ENCODE data around the gene PECR.
"Not testable (repeated sequence)": the region's sequence is repeated elsewhere in the genome, so short reads cannot be mapped to it uniquely, and the experiment has no call there.

The PECR gene

GRCh38 chr2:216107320-216107719 lies 25.7 kb upstream of the PECR start:
- no peak for FAIRE-seq
- no peak for DNase-seq (ENCODE audit: low spot score)

DNA sequence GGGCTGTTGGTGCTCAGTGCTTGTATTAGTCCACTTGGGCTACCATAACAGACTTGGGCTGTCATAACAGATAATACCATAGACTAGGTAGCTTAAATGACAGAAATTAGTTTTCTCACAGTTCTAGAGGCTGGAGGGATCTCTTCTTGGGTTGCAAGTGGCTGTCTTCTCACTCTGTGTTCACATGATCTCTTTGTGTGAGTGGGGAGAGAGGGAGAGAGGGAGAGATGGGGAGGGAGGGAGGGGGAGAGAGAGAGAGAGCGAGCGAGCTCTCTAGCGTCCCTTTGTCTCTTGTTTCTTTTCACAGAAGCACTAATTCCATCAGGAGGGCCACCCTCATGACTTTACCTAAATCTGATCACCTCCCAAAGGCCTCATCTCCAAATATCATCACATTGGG lies 23.1 kb upstream of the PECR start:
- DNase-seq (ENCODE audit: low spot score) (no peak), FAIRE-seq (no peak)

DNA sequence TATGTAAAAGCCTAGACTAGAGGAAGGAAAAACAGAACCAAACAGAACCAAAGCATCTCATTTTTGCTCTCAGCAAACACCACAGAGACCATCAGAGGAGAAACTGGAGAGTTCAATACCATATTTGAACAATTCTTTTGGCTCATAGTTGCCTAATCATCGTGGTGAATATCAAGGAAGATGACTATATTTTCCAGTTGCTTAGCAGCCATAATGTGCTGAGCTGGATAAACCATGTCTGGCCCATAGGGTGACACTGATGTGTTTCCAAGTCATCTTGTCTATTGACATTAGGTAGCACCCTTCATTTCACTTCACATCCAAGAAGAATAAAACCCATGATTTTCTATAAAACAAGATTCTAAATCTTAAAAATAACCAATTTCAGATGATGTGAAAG lies 21.6 kb upstream of the PECR start:
- DNase-seq (ENCODE audit: low spot score) = peak; percentile 15
- no peak for FAIRE-seq

- FAIRE-seq = no peak
Measured at GRCh38 chr2:216101109-216101508, 19.5 kb upstream of the PECR start.

DNA sequence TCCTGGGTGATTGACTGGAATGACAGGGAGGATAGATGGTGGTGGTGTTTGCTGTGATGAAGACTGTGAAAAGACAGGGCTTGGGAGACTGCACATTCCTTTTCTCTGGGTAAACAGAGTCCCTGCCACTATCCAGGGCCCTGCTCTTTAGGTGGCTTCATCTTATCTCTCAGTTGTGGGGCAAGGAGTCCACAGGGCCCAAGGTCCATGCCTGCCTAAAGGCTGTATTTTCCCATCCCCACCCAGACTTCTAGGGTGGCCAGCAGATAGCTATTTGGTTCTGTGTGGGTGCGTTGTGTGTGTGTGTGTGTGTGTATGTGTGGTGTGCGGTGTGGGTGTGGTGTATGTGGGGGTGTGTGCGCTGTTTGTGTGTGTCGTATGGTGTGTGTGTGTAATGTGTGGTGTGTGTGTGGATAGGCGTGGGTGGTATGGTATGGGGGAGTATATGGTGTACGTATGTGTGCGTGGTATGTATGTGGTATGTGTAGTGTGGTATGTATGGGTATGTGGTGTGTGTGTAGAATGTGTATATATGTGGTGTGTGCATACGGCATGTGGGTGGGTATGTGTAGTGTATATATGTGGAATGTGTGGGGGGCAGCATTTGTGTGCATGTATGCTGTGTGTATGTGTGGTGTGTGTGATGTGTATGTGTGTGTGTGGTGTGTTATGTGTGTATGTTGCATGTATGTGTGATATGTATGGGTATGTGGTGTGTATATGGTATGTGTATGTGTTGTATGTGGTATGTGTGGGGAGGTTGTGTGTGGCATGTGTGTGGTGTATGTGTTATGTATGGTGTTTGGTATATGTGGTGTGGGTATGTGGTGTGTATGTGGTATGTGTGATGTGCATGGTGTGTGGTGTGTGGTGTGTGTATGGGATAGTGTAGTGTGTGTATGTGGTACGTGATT lies 17.1 kb upstream of the PECR start:
- no peak for FAIRE-seq

More at GRCh38 chr2:216101109-216101508, 19.5 kb upstream of the PECR start:
- no peak for DNase-seq (ENCODE audit: low spot score)

DNA sequence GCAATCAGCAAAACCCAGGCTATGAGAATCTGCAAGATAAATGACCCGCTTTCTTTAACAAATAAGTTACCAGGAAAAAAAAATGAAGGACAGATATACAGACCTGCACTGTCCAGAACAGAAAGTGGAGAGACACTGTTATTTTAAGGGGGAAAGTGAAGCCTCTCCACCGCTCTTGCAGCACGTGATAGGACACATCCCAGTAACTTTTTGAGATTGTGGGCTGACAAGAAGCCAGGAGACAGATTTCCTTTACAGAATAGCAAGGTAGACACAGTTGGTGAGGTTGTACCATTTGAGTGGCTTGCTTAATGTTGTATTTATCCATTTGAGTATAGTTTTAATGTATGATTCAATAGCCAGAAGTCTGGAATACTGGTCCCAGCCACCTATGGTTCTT lies 13.1 kb upstream of the PECR start:
- no peak for FAIRE-seq
- no peak for DNase-seq (ENCODE audit: low spot score)

More for the DNA sequence above, 17.1 kb upstream of the PECR start:
- DNase-seq (ENCODE audit: low spot score) = no peak

GRCh38 chr2:216092646-216093045 lies 11.0 kb upstream of the PECR start:
- no peak for DNase-seq (ENCODE audit: low spot score)
- FAIRE-seq = no peak

- DNase-seq (ENCODE audit: low spot score) (no peak), FAIRE-seq (no peak)
Measured at GRCh38 chr2:216090369-216090786, 8.8 kb upstream of the PECR start.

- FAIRE-seq (no peak), DNase-seq (ENCODE audit: low spot score) (no peak)
Measured at GRCh38 chr2:216086207-216086893, 4.7 kb upstream of the PECR start.

DNA sequence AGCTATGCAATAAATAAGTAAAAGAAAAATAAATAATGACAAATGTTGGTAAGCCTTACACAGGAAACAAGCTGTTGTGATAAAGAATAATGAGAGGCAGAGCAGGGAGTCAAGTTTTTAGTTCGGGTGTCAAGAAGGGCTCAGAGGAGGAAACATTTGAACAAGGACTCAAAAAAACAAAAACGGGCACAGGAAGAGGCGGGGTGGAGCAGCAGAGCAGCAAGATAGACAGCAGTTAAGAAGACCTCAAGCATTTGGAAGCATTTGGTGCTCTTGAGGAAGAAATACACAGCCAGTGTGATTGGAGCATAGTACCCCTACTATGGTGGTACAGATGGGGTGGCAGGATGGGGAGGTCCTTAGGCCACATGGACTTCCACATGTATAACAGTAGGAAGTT lies 2.9 kb upstream of the PECR start:
- DNase-seq (ENCODE audit: low spot score) (no peak), FAIRE-seq (no peak)

DNA sequence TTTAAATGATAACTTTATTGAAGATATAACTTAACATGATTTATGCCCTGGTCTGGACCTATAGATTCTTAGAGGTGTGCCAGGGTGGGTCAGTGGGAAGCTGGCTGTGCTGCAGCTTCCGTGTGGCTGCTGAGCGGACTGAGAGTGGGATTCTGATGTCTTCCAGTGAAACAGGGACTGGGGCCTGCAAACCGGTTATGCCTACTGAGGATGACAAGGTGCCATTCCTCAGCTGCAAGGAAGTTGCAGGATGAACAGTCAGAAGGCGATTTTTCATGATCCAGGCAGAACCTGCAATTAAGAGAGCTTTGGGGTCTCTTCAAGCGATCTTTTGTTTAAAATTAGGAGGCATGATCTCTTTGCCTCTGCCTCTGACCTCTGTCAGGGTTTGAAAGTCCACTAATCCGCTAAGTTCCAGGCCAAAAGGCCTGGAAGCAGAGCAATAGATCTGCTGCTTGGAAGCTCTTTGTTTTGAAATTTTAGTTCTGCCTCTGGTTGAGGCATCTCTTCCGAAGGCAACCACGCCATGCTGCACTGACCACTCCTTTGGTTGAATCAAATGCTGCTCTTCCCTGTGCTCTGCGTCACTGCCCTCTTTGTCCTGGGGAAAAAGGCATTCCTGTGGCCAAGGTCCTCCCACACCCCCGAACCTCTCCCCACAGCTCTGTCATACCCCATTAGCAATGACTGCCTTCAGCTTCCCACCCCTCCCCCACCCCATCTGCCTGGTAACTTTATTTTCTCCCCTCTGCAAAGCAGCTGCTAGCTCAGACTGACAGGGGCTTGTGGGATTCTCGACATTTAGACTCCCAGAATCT lies 2.1 kb upstream of the PECR start:
- FAIRE-seq = peak; percentile 81
- DNase-seq (ENCODE audit: low spot score) = peak; percentile 93

DNA sequence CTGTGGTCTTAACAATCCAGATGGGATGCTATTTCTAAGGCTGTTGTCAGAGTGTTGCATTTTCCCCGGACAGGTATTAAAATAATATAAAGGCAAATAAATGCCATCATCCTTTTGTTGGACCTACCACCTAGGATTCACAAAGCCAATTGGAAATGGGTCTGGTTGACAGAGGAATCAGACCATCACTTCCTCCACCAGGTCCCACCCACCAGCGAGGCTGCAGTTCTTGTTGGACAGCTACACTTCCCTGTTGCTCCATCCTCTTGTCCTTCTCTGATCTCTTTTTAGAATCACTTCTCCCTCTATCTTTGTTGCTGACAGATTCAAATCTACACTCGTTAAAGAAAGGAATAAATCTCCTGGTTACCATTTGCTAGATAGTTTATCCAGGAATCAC lies 1.2 kb upstream of the PECR start:
- DNase-seq (ENCODE audit: low spot score) (no peak), FAIRE-seq (no peak)

DNA sequence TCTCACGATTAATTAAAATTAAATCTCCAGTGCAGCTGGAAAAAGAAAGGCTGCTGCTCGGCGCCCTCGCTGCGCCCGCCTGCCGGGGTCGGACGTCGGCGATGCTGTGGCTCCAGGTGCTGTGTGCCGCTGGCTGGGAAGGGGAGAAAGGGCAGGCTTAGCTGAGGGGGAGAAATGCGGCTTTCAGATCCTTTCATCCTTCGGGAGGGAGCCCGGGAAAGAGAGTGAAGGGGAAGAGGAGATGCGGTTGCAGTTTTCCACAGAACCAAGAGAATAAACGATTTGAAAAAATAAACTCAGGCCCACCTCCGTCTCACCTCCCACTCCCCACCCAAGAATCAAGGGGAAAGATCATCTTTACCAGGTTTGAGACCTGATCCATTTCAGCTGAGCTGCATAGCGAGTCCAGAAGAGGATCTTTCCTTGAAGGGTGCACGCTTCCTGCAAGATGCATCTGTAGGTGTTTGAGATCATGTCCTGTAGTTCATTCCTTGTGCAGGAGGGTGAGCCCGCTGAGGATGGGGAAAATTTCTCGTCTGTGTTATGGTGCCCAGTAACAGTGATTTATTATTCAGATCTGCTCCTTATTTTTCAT lies 605 bp upstream of the PECR start:
- no peak for FAIRE-seq
- DNase-seq (ENCODE audit: low spot score) = no peak

GRCh38 chr2:216081012-216081411 lies 597 bp downstream of the PECR start:
- DNase-seq (ENCODE audit: low spot score) (no peak), FAIRE-seq (no peak)

DNA sequence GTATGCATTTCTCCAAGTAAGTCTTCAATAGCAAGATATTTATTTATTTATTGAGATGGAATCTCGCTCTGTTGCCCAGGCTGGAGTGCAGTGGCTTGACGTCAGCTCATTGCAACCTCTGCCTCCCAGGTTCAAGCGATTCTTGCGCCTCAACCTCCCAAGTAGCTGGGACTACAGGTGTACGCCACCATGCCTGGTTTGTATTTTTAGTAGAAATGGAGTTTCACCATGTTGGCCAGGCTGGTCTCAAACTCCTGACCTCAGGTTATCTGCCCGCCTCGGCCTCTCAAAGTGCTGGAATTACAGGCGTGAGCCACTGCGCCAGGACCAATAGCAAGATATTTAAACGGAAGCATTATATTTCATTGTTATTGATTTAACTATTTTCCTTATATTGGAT lies 1.6 kb downstream of the PECR start:
- DNase-seq (ENCODE audit: low spot score); FAIRE-seq: not testable (repeated sequence)

- no peak for DNase-seq (ENCODE audit: low spot score)
- no peak for FAIRE-seq
Measured at GRCh38 chr2:216078776-216079175, 2.8 kb downstream of the PECR start.

DNA sequence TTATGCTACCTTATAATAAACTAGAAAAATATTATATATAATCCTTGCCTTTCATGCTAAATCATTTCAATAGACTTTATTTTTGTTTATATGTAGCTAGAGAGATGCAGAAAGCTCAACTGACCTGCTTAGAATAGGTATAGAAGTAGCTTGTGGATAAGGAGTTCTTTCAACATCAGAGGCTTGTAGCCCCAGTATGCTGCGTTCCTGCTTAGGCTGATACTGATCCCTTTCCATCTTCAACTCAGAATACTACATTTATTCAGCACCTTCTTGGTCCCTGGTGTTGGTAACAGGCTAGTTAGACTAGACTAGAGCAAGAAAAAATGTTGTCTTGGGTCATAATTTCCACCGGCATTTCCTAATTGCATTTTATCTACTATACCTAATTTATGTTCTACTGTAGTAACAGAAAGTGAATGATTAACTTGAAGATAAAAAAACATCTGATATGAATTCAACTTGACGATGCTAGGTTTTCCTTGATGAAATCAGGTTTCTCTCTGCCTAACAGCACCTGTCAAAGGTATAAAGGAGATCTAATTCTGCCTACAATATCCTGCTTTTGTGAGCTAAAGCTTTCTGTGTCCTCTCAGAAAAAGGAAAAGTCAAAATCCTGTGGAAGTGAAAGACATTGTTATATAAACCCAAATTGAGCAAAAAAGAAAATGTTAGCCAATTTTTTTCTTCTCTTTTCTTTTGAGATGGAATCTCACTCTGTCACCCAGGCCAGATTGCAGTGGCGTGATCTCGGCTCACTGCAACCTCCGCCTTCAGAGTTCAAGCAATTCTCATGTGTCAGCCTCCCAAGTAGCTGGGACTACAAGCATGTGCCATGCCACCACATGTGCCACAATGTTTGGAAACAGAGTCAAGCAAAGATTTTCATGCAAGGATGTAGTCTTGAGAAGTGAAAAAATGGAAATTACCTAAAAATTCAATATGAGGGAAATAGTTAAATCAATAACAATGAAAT lies 5.8 kb downstream of the PECR start:
- no peak for FAIRE-seq

DNA sequence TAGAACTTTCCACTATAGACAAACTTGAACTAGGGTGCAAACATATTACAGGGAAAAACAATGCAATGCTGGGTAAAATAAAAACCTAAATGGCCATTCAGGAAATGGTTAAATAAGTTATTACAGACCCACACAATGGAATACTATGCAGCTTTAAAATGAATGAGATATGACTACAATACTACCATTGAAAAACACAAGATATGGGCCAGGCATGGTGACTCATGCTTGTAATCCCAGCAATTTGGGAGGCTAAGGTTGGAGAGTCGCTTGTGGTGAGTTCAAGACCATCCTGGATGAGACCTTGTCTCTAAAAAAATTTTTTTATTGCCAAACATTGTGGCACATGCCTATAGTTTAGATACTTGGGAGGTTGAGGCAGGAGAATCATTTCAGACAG lies 6.8 kb downstream of the PECR start:
- DNase-seq (ENCODE audit: low spot score) (no peak), FAIRE-seq (no peak)

More for the DNA sequence above, 5.8 kb downstream of the PECR start:
- no peak for DNase-seq (ENCODE audit: low spot score)

GRCh38 chr2:216074380-216074779 lies 7.2 kb downstream of the PECR start:
- DNase-seq (ENCODE audit: low spot score) (no peak), FAIRE-seq (no peak)

GRCh38 chr2:216073773-216074172 lies 7.8 kb downstream of the PECR start:
- FAIRE-seq = no peak
- no peak for DNase-seq (ENCODE audit: low spot score)

Data from RCC 7860 (cell line).